NCI-H2081 (cell line): ENCODE results near the gene PGPEP1.
"Not testable (repeated sequence)": the region's sequence is repeated elsewhere in the genome, so short reads cannot be mapped to it uniquely, and the experiment has no call there.

Experiments
- DNase-seq, 2 experiments: peaks; one replicate each; lab custom pipeline; 2025; lab: John Stamatoyannopoulos, UW

PGPEP1 gene

GRCh38 chr19:18332917-18333530, 7.4 kb upstream of the PGPEP1 start:
- DNase-seq = no peak

DNA sequence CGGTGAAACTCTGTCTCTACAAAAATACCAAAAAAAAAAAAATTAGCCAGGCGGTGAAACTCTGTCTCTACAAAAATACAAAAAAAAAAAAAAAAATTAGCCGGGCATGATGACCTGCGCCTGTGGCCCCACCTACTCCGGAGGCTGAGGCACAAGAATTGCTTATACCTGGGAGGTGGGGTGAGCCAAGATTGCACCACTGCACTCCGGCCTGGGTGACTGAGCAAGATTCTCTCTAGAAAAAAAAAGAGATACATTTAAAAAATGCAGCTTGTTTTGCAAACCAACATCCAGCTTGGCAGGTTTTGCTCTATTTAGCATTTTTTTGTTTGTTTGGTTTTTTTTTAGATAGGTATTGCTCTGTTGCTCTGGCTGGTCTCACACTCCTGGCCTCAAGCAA, 6.7 kb upstream of the PGPEP1 start:
- no peak for DNase-seq

- no peak for DNase-seq
Observed at GRCh38 chr19:18336121-18336520, 4.3 kb upstream of the PGPEP1 start.

- DNase-seq = no peak
Observed at GRCh38 chr19:18338541-18338940, 1.9 kb upstream of the PGPEP1 start.

DNA sequence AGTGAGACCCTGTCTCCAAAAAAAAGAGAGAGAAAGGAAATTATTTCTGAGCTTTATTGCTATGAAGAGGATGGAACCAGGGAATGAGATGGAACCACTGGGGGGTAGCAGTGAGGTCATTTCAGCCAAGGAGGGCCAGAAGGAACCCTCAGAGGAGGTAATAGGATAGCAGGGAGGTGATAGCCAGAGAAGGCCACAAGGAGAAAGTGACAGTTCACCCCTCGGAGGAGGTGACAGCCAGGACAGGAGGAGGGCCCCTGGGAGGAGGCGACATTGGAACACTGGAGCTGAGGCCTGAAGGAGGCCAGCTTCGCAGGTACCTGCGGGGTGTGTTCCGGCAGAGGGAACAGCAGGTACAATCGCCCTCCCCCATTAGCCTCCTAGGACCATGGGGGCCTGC, 675 bp upstream of the PGPEP1 start:
- DNase-seq = no peak

DNA sequence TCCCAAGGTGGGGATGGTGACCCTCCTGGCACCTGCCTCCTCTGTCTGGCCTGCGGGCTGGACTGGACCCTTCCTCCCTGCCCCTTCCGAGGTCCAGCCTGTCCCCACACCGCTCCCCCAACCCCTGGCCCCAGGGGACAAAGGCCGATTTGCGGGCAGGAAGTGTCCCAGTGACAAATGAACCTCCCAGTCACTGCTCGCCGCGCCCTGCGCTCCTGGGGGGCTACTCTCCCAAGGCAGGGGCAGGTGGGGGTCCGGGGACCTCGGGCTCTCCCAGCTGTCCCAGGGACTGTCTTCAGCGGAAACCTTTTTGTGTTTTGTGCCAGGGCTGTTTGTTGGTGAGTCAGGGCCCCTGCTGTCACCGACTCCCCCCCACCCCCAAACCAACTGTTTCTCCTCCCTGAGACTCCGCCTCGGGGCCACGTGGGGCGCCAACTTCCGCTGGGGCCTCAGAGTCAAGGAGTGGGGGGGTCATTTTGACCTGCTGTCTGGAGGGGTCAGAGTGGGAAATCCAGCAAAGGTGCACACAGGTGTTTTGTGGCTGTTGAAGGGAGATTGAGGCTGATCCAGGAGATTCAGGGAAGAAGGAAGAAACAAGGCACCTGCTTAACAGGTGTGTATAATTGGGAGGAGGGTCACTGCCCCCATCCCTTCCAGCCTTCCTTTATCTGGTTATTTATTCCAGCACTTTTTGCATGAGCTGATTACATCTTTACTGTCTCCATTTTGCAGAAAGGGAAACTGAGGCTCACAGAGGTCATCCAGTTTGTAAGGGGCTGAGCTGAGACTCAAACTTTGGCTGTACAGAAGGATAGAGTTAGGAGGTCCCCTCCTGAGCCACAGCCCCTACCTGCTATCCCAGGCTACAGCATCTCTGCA, 831 bp downstream of the PGPEP1 start:
- no peak for DNase-seq

GRCh38 chr19:18342090-18342632, 1.8 kb downstream of the PGPEP1 start:
- DNase-seq = no peak

DNA sequence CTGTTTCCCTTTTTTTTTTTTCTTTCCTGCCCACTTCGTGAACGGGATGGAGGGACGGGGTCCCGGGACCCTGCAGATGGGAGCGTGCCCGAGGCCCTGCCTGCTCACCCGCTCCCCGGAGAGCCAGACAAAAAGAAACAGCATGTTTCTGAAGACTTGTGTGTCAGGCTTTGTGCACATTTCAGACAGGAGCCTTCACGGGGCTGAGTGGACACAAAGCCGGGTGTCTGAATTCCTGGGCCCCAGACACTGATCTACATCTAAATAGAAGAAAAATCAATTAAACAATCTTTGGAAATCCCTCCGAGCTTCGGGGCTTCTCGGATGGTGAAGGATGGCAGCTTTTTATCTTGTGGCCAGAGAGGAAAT, 4.2 kb downstream of the PGPEP1 start:
- no peak for DNase-seq

- no peak for DNase-seq
Observed at GRCh38 chr19:18345296-18345695, 4.9 kb downstream of the PGPEP1 start.

GRCh38 chr19:18346091-18346490, 5.7 kb downstream of the PGPEP1 start:
- DNase-seq = peak; percentile 17 to 48

DNA sequence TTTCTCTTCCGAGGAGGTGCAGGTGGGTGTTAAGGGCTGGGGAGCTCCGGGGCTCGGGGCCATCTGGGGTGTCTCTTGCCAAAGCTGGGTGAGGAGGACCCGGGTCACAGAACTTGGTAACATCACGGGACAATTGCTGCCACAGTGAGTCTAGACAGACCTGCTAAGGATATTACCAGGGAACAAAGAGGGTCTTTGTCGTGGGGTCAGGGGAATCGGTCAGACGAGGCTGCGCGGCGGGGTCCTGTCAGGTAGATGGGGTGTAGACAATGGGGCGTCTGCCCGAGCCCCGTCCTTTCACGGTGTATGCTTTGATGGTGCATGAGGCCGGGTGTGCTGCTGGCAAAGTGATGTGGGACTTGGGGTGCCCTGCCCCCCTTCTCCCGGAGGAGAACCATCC, 7.8 kb downstream of the PGPEP1 start:
- DNase-seq = no peak

DNA sequence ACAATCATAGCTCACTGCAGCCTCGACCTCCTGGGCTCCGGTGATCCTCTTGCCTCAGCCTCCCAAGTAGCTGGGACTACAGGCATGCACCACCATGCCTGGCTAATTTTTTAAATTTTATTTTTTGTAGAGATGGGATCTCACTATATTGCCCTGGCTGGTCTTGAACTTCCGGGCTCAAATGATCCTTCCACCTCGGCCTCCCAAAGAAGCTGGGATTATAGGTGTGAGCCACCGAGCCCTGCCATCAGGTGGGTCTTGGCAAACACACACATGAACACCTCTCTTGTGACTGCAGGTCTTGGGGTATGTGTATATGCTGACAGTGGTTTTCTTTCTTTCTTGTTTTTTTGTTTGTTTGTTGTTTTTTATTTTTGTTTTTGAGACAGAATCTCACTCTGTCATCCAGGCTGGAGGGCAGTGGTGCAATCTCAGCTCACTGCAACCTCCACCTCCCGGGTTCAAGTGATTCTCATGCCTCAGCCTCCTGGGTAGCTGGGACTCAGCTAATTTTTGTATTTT, 8.5 kb downstream of the PGPEP1 start:
- not testable (repeated sequence) for DNase-seq

DNA sequence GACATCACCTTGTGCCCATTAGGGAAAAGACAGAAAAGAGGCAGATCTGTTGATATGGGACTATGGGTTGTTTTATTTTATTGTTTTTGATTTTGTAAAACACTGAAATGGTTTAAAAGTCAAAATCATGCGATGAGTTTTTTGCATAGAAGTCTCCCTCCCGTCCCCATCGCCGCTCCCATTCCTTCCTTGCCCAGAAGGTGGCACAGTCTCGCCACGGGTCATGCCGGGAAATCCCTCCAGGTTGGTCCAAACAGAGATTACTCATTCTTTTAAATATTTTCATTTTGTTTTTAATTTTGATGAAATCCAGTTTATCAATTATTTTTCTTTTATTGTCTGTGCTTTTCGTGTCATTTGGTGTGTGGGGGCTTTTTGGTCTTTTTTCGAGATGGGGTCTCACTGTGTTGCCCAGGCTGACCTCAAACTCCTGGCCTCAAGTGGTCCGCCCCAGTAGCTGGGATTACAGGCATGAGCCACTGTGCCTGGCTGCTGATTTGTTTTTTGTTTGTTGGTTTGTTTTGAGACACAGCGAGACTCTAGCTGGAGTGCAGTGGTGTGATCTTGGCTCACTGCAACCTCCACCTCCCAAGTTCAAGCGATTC, 9.2 kb downstream of the PGPEP1 start:
- peak; percentile 12 to 41 for DNase-seq

- no peak for DNase-seq
Observed at GRCh38 chr19:18350490-18350889, 10.1 kb downstream of the PGPEP1 start.

DNA sequence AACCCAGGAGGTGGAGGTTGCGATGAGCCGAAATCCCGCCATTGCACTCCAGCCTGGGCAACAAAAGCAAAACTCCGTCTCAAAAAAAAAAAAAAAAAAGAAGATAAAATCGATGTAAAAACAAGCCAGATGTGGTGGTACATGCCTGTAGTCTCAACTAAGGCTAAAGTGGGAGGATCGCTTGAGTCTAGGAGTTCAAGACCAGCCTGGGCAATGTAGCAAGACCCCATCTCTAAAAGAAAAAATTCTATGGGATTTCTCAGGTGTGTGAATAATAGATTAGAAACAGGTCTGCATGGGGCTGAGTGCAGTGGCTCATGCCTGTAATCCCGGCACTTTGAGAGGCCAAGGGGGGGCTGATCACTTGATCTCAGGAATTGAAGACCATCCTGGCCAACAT, 11.1 kb downstream of the PGPEP1 start:
- no peak for DNase-seq

DNA sequence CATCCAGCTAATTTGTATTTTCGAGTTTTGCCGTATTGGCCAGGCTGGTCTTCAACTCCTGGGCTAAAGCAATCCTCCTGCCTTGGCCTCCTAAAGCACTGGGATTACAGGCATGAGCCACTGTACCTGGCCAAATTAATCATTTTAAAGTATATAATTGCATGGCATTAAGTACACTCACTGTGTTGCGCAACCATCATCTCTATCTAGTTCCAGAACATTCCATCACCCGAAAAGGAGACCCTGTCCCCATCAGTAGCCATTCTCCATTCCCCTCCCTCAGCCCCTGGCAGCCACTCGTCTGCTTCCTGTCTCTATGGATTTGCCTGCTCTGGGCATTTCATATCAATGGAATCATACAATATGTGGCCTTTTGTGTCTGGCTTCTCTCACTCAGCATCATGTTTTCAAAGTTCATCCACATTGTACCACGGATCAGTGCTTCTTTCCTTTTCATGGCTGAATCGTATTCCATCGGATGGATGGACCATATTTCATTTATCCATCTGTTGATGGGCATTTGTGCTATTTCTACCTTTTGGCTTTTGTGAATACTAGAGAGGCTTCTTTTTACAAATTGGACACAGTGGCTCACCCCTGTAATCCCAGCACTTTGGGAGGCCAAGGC, 13.1 kb downstream of the PGPEP1 start:
- no peak for DNase-seq

DNA sequence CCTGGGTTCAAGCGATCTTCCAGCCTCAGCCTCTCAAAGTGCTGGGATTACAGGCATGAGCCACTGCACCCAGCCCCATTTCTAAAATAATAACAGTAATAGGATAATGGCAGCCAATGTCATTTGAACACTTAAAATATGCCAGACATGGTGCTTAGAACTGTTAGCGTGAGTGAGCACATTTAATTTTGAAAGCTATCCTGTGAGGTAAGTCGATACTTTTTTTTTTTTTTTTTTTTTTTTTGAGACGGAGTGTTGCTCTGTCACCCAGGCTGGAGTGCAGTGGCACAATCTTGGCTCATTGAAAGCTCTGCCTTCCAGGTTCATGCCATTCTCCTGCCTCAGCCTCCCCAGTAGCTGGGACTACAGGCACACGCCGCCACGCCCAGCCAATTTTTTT, 14.3 kb downstream of the PGPEP1 start:
- not testable (repeated sequence) for DNase-seq

GRCh38 chr19:18357041-18357440, 16.6 kb downstream of the PGPEP1 start:
- DNase-seq = no peak

GRCh38 chr19:18361646-18362045, 21.2 kb downstream of the PGPEP1 start:
- DNase-seq = no peak

DNA sequence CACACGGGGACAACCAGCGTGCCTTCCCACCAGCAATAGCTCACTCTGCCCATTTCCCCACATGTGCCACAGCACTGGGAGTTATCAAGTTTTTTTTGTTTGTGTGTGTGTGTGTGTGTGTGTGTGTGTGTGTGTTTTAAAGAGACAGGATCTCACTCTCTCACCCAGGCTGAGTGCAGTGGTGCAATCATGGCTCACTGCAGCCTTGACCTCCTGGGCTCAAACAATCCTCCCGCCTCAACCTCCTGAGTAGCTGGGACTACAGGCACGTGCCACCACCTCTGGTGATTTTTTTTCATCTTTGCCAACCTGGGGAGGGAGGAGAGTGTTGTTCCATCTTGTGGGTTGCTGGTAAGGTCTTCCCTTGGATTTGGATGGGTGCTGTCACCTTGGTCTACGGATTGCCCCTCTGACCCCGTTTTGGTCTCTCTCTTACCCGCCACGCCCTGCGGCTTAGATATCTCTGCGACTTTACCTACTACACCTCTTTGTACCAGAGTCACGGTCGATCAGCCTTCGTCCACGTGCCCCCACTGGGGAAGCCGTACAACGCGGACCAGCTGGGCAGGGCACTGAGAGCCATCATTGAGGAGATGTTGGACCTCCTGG, 22.6 kb downstream of the PGPEP1 start:
- no peak for DNase-seq

- no peak for DNase-seq
Observed at GRCh38 chr19:18363787-18364186, 23.4 kb downstream of the PGPEP1 start.
